Liver (tissue), 9 donors: ENCODE results near the gene LANCL3. TPM values are rescaled to one million over a fixed set of nuclear protein-coding genes. Genes with fewer than 3 reads are reported as not detected.

ENCODE experiments used
- DNase-seq: peaks from one replicate; pipeline ENCODE4 v3.0.0-alpha.2; 2017; ENCODE audit warnings: low spot score
- H3K27ac ChIP-seq, 2 donors: one replicate each; pipeline ENCODE4 v1.7.0; 2013; ENCODE audit warnings: inconsistent platforms in 2 of 2, low read length in 2 of 2, control low read depth in 1 of 2, low read depth in 1 of 2, mild to moderate bottlenecking in 1 of 2
- H3K27me3 ChIP-seq, 4 donors: one replicate each; pipeline versions ENCODE4 v1.6.1 to v1.7.0; 2013; ENCODE audit warnings: low read length in 3 of 4, inconsistent platforms in 1 of 4, mild to moderate bottlenecking in 1 of 4, moderate library complexity in 1 of 4; ENCODE audit not compliant: control insufficient read depth in 4 of 4, insufficient read depth in 4 of 4
- H3K36me3 ChIP-seq, 4 donors: one replicate each; pipeline versions ENCODE4 v1.6.1 to v1.7.0; 2013; ENCODE audit warnings: low read length in 3 of 4, mild to moderate bottlenecking in 3 of 4, low read depth in 1 of 4, moderate library complexity in 1 of 4; ENCODE audit not compliant: control insufficient read depth in 4 of 4, insufficient read depth in 3 of 4
- H3K4me1 ChIP-seq, 4 donors: one replicate each; pipeline versions ENCODE4 v1.6.1 to v1.7.0; 2013; ENCODE audit warnings: low read length in 3 of 4, mild to moderate bottlenecking in 3 of 4, moderate library complexity in 1 of 4; ENCODE audit not compliant: control insufficient read depth in 4 of 4, insufficient read depth in 4 of 4
- H3K4me3 ChIP-seq, 3 donors: one replicate each; pipeline versions ENCODE4 v1.6.1 to v1.7.0; 2013; ENCODE audit warnings: low read length in 3 of 3, control low read depth in 1 of 3, low read depth in 1 of 3, mild to moderate bottlenecking in 1 of 3
- H3K9ac ChIP-seq, 2 donors: one replicate each; pipeline ENCODE4 v1.7.0; 2013; ENCODE audit warnings: low read length in 2 of 2, mild to moderate bottlenecking in 2 of 2, moderate library complexity in 2 of 2, control low read depth in 1 of 2, low read depth in 1 of 2
- H3K9me3 ChIP-seq, 4 donors: one replicate each; pipeline versions ENCODE4 v1.6.1 to v1.7.0; 2013; ENCODE audit warnings: low read length in 3 of 4; ENCODE audit not compliant: control insufficient read depth in 4 of 4
- ATF3 ChIP-seq: IDR thresholded peaks from 2 replicates; pipeline ENCODE4 v1.6.1; 2016; ENCODE audit warnings: antibody characterized with exemption
- CTCF ChIP-seq: fragments of 150-350 bp; IDR thresholded peaks from 2 replicates; pipeline ENCODE4 v1.5.1; 2017; ENCODE audit warnings: improper control_type of control experiment, low read depth, low read length; ENCODE audit not compliant: missing input control
- EGR1 ChIP-seq, 2 donors: IDR thresholded peaks; 2 replicates each; pipeline ENCODE4 v1.6.1; 2016 to 2018; ENCODE audit warnings: antibody characterized with exemption in 2 of 2, low read depth in 2 of 2
- FOXA1 ChIP-seq: IDR thresholded peaks from 2 replicates; pipeline ENCODE4 v1.6.1; 2016; ENCODE audit warnings: antibody characterized with exemption
- GABPA ChIP-seq, 2 donors: IDR thresholded peaks in 1 of 2; conservative IDR thresholded peaks in 1 of 2; 2 replicates each; pipeline ENCODE4 v1.6.1; 2016; ENCODE audit warnings: antibody characterized with exemption in 2 of 2, mild to moderate bottlenecking in 1 of 2, moderate library complexity in 1 of 2
- HNF4A ChIP-seq, 2 donors: conservative IDR thresholded peaks; 2 replicates each; pipeline ENCODE4 v1.6.1; 2016; ENCODE audit warnings: antibody characterized with exemption in 2 of 2, mild to moderate bottlenecking in 2 of 2
- JUND ChIP-seq, 2 donors: IDR thresholded peaks; 2 replicates each; pipeline ENCODE4 v1.6.1; 2016; ENCODE audit warnings: antibody characterized with exemption in 2 of 2
- MAX ChIP-seq: IDR thresholded peaks from 2 replicates; pipeline ENCODE4 v1.6.1; 2016; ENCODE audit warnings: antibody characterized with exemption
- NR2F2 ChIP-seq: IDR thresholded peaks from 2 replicates; pipeline ENCODE4 v1.6.1; 2016; ENCODE audit warnings: antibody characterized with exemption
- RAD21 ChIP-seq, 2 donors: IDR thresholded peaks; 2 replicates each; pipeline ENCODE4 v1.6.1; 2016; ENCODE audit warnings: antibody characterized with exemption in 2 of 2, mild to moderate bottlenecking in 2 of 2
- RXRA ChIP-seq, 2 donors: IDR thresholded peaks; 2 replicates each; pipeline ENCODE4 v1.6.1; 2017 to 2018; ENCODE audit warnings: antibody characterized with exemption in 2 of 2, mild to moderate bottlenecking in 1 of 2
- SP1 ChIP-seq: IDR thresholded peaks from 2 replicates; pipeline ENCODE4 v1.6.1; 2018; ENCODE audit warnings: antibody characterized with exemption, mild to moderate bottlenecking
- YY1 ChIP-seq: IDR thresholded peaks from 2 replicates; pipeline ENCODE4 v1.6.1; 2016; ENCODE audit warnings: antibody characterized with exemption, mild to moderate bottlenecking
- ZBTB33 ChIP-seq: IDR thresholded peaks from 2 replicates; pipeline ENCODE4 v1.6.1; 2016; ENCODE audit warnings: antibody characterized with exemption
- WGBS: extraction: QIAGEN DNeasy Blood & Tissue Kit; methylation state at CpG from one replicate; pipeline ENCODE4 v1.1.7; 2013; 5-methylcytosine and 5-hydroxymethylcytosine counted together
- polyA plus RNA-seq, 2 donors: library from polyadenylated mRNA; stranded (reverse) in 1 of 2; unstranded in 1 of 2; fragments of 200-250 nt in 1 of 2; fragments of >200 nt in 1 of 2; fragmentation: Nextera tagmentation in 1 of 2; extraction: Ambion mirVana in 1 of 2; gene quantifications; one replicate each; pipeline versions ENCODE4 v1.2.1 to v1.2.3, GENCODE V29; 2013 to 2015
- total RNA-seq, 2 donors: library from RNA; depleted of rRNA; stranded (reverse); fragments of >200 nt; gene quantifications; one replicate each; pipeline ENCODE4 v1.2.3, GENCODE V29; 2014
- donor health status: healthy.
- donor health status: healthy.
- donor health status: healthy.
- donor health status: healthy.
- donor health status: healthy.

LANCL3 gene
- total and polyA plus RNA-seq, 4 donors: under 0.01 to 2.1 (median 0.01) TPM; not detected in 1

- Histone ChIP-seq H3K36me3 (no peaks in the 10 kb centered on the region), H3K9ac (no peak overlapping the region), H3K9me3 (no peaks in the 10 kb centered on the region), H3K4me3 (no peak overlapping the region), H3K4me1 (no peaks in the 10 kb centered on the region), H3K27ac (no peak overlapping the region), H3K27me3 (no peaks in the 10 kb centered on the region)
- 86% methylated on average over 4 of the region's 4 CpGs for WGBS
- no peak for DNase-seq
- TF ChIP-seq GABPA (IDR thresholded peaks at IDR 0.05 in 1 of 2, conservative IDR thresholded peaks at IDR 0.05 in 1 of 2) (no peak), YY1 (no peak), FOXA1 (no peak), JUND (IDR thresholded peaks at IDR 0.05) (no peak), ZBTB33 (no peak), NR2F2 (no peak), EGR1 (IDR thresholded peaks at IDR 0.05; ENCODE audit: low read depth in 2 of 2) (no peak), SP1 (no peak), MAX (no peak)
Measured at GRCh38 chrX:37658343-37659030, 87.0 kb downstream of the LANCL3 start.

- no peaks in the 10 kb centered on the region for H3K9me3 ChIP-seq
Measured at GRCh38 chrX:37659047-37659446, 87.6 kb downstream of the LANCL3 start.

GRCh38 chrX:37662181-37662580 lies 90.7 kb downstream of the LANCL3 start:
- no peaks in the 10 kb centered on the region for H3K36me3 ChIP-seq
- H3K9me3 ChIP-seq: no peaks in the 10 kb centered on the region
- no peak overlapping the region for H3K4me3 ChIP-seq
- TF ChIP-seq CTCF (no peak), GABPA (IDR thresholded peaks at IDR 0.05 in 1 of 2, conservative IDR thresholded peaks at IDR 0.05 in 1 of 2) (no peak), YY1 (no peak), ZBTB33 (no peak), EGR1 (IDR thresholded peaks at IDR 0.05; ENCODE audit: low read depth in 2 of 2) (no peak), RAD21 (IDR thresholded peaks at IDR 0.05) (no peak), HNF4A (conservative IDR thresholded peaks at IDR 0.05) (no peak), RXRA (IDR thresholded peaks at IDR 0.05) (no peak), FOXA1 (no peak), ATF3 (no peak), SP1 (no peak), JUND (IDR thresholded peaks at IDR 0.05) (no peak)
- DNase-seq: no peak
- H3K27ac ChIP-seq: no peak overlapping the region
- no peaks in the 10 kb centered on the region for H3K27me3 ChIP-seq
- H3K9ac ChIP-seq: no peak overlapping the region
- H3K4me1 ChIP-seq: no peaks in the 10 kb centered on the region
- WGBS: 91% methylated on average over 4 of the region's 4 CpGs

More at GRCh38 chrX:37659047-37659446, 87.6 kb downstream of the LANCL3 start:
- Histone ChIP-seq H3K4me1 (no peaks in the 10 kb centered on the region), H3K4me3 (no peak overlapping the region), H3K27ac (no peak overlapping the region), H3K27me3 (no peaks in the 10 kb centered on the region), H3K36me3 (no peaks in the 10 kb centered on the region), H3K9ac (no peak overlapping the region)
- DNase-seq: no peak
- no peak for TF ChIP-seq RAD21 (IDR thresholded peaks at IDR 0.05)
- no peak for TF ChIP-seq EGR1 (IDR thresholded peaks at IDR 0.05; ENCODE audit: low read depth in 2 of 2)
- no peak for TF ChIP-seq RXRA (IDR thresholded peaks at IDR 0.05)
- 90% methylated on average over 1 of the region's 1 CpG for WGBS
